ENCODE measurements around the gene TFDP2. TPM values are rescaled to one million over a fixed set of nuclear protein-coding genes. Genes with fewer than 3 reads are reported as not detected.
"Not testable (repeated sequence)": the region's sequence is repeated elsewhere in the genome, so short reads cannot be mapped to it uniquely, and the experiment has no call there.

The TFDP2 gene
- polyA plus RNA-seq, 4 donors: 21.9 to 50.5 (median 31.9) TPM

DNA sequence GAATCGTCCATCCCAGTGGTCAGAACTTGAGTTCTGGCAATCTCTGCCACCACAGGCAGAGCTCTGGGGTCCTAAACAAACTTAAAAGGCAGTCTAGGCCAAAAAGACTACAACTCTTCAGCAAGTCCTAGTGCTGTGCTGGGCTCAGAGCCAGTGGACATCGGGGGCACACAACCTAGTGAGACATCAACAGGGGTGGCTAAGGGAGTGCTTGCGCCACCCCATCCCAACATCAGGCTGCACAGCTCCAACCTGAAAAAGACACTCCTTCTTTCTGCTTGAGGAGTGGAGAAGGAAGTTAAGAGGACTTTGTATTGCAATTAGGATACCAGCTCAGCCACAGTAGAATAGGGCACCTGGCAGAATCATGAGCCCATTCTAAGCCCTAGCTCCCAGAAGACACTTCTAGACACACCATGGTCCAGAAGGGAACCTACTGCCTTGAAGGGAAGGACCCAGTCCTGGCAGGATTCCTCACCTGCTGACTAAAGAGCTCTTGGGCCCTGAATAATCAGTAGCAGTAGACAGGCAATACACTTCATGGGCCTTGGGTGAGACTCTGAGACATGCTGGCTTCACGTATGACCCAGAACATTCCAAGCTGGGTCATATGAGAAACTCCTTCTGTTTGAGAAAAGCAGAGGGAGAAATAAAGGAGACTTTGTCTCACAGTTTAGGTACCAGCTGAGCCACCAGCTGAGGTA, 72.0 kb downstream of the TFDP2 start:
- H3K4me1 ChIP-seq (ENCODE audit: control insufficient read depth in 3 of 3, insufficient read depth in 2 of 3, low read depth in 1 of 3, low read length in 2 of 3): peaks cover 0 to 22% (median 4%) of the 10 kb centered on the region in 3 donors
- FAIRE-seq (no peak), DNase-seq (peak; percentile 56 to 79)
- H3K4me3 ChIP-seq (ENCODE audit: low read depth in 1 of 3, low read length in 3 of 3): no peak overlapping the region
- H3K27ac ChIP-seq (ENCODE audit: low read depth in 1 of 3, low read length in 2 of 3): peak overlapping the region in 2 of 3 donors; percentile 52 to 68
- peaks cover 0 to 18% (median 0%) of the 10 kb centered on the region in 3 donors for H3K36me3 ChIP-seq (ENCODE audit: control insufficient read depth in 3 of 3, insufficient read depth in 2 of 3, low read depth in 1 of 3, low read length in 3 of 3)
- WGBS, 3 donors: 49 to 75% (median 61%) methylated on average over 4 of the region's 4 CpGs
- H3K9me3 ChIP-seq (ENCODE audit: control insufficient read depth in 2 of 2, insufficient read depth in 1 of 2, low read depth in 1 of 2, low read length in 1 of 2): peaks cover 0 to 6% of the 10 kb centered on the region in 2 donors
- no peaks in the 10 kb centered on the region for H3K27me3 ChIP-seq (ENCODE audit: control insufficient read depth in 3 of 3, insufficient read depth in 3 of 3, low read length in 3 of 3)

- not testable (repeated sequence) for H3K27me3 ChIP-seq (ENCODE audit: control insufficient read depth in 3 of 3, insufficient read depth in 3 of 3, low read length in 3 of 3); DNase-seq; H3K4me3 ChIP-seq (ENCODE audit: low read depth in 1 of 3, low read length in 3 of 3); FAIRE-seq; H3K9me3 ChIP-seq (ENCODE audit: control insufficient read depth in 2 of 2, insufficient read depth in 1 of 2, low read depth in 1 of 2, low read length in 1 of 2); H3K27ac ChIP-seq (ENCODE audit: low read depth in 1 of 3, low read length in 2 of 3)
- WGBS, 3 donors: 93 to 100% (median 100%) methylated on average over 2 to 4 of the region's 4 CpGs
- Histone ChIP-seq H3K36me3 (ENCODE audit: control insufficient read depth in 3 of 3, insufficient read depth in 2 of 3, low read depth in 1 of 3, low read length in 3 of 3) (peaks cover 0 to 18% (median 0%) of the 10 kb centered on the region in 3 donors), H3K4me1 (ENCODE audit: control insufficient read depth in 3 of 3, insufficient read depth in 2 of 3, low read depth in 1 of 3, low read length in 2 of 3) (peaks cover 0 to 30% (median 4%) of the 10 kb centered on the region in 3 donors)
Observed at GRCh38 chr3:142075656-142076055, 73.7 kb downstream of the TFDP2 start.

DNA sequence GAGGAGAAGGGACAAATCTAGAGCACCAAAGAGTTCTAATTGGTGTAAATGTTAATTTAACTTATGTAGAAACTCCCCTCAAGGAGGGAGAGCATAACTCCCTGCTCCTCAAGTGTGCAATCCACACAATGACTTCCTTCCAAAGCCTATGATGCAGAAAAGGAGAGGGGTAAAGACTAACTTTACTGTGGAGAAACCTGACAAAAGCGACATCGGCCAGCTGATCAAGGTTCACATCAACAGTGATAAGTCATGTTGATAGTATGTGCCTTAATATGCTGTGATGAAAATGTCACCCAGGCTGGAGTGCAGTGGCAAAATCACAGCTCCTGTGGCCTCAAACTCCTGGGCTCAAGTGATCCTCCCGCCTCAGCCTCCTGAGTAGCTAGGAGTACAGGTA, 76.5 kb downstream of the TFDP2 start:
- Histone ChIP-seq H3K4me1 (ENCODE audit: control insufficient read depth in 3 of 3, insufficient read depth in 2 of 3, low read depth in 1 of 3, low read length in 2 of 3) (peaks cover 0 to 25% (median 2%) of the 10 kb centered on the region in 3 donors), H3K9me3 (ENCODE audit: control insufficient read depth in 2 of 2, insufficient read depth in 1 of 2, low read depth in 1 of 2, low read length in 1 of 2) (no peaks in the 10 kb centered on the region), H3K36me3 (ENCODE audit: control insufficient read depth in 3 of 3, insufficient read depth in 2 of 3, low read depth in 1 of 3, low read length in 3 of 3) (peaks cover 0 to 13% (median 0%) of the 10 kb centered on the region in 3 donors), H3K27me3 (ENCODE audit: control insufficient read depth in 3 of 3, insufficient read depth in 3 of 3, low read length in 3 of 3) (no peaks in the 10 kb centered on the region), H3K27ac (ENCODE audit: low read depth in 1 of 3, low read length in 2 of 3) (peak overlapping the region; percentile 52 to 79 (median 69)), H3K4me3 (ENCODE audit: low read depth in 1 of 3, low read length in 3 of 3) (no peak overlapping the region)
- no peak for FAIRE-seq
- WGBS, 3 donors: 33 to 77% (median 60%) methylated on average over 3 of the region's 3 CpGs
- peak; percentile 55 to 75 for DNase-seq

DNA sequence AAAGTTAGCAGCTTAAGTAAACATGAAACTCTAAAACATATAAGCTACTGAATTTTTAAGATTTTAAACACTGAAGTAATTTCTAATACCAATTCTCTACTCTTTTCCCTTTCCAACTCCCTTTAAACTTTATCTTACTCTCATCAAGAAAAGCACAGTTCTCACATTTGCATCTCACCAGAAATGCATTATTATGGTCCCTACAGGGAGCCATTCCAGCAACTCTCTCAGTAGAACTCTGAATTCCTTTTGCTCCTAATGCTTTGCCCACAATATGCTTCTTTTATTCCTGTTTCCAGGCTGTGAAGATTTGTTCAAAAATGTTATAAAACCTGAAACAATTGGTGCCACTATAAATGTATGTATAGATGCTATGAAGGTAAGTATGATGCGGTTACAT, 83.4 kb downstream of the TFDP2 start:
- FAIRE-seq: no peak
- H3K27me3 ChIP-seq (ENCODE audit: control insufficient read depth in 3 of 3, insufficient read depth in 3 of 3, low read length in 3 of 3): no peaks in the 10 kb centered on the region
- H3K4me3 ChIP-seq (ENCODE audit: low read depth in 1 of 3, low read length in 3 of 3): no peak overlapping the region
- H3K36me3 ChIP-seq (ENCODE audit: control insufficient read depth in 3 of 3, insufficient read depth in 2 of 3, low read depth in 1 of 3, low read length in 3 of 3): peaks cover 0 to 12% (median 0%) of the 10 kb centered on the region in 3 donors
- peaks cover 0 to 4% of the 10 kb centered on the region in 2 donors for H3K9me3 ChIP-seq (ENCODE audit: control insufficient read depth in 2 of 2, insufficient read depth in 1 of 2, low read depth in 1 of 2, low read length in 1 of 2)
- no peaks in the 10 kb centered on the region for H3K4me1 ChIP-seq (ENCODE audit: control insufficient read depth in 3 of 3, insufficient read depth in 2 of 3, low read depth in 1 of 3, low read length in 2 of 3)
- whole genome bisulfite sequencing, 3 donors: 94 to 100% (median 98%) methylated on average over 1 of the region's 1 CpG
- H3K27ac ChIP-seq (ENCODE audit: low read depth in 1 of 3, low read length in 2 of 3): no peak overlapping the region
- no peak for DNase-seq

GRCh38 chr3:142065344-142065743, 84.0 kb downstream of the TFDP2 start:
- FAIRE-seq (no peak), DNase-seq (no peak)
- Histone ChIP-seq H3K9me3 (ENCODE audit: control insufficient read depth in 2 of 2, insufficient read depth in 1 of 2, low read depth in 1 of 2, low read length in 1 of 2) (peaks cover 0 to 4% of the 10 kb centered on the region in 2 donors), H3K4me3 (ENCODE audit: low read depth in 1 of 3, low read length in 3 of 3) (no peak overlapping the region), H3K27me3 (ENCODE audit: control insufficient read depth in 3 of 3, insufficient read depth in 3 of 3, low read length in 3 of 3) (no peaks in the 10 kb centered on the region), H3K36me3 (ENCODE audit: control insufficient read depth in 3 of 3, insufficient read depth in 2 of 3, low read depth in 1 of 3, low read length in 3 of 3) (peaks cover 0 to 12% (median 0%) of the 10 kb centered on the region in 3 donors), H3K27ac (ENCODE audit: low read depth in 1 of 3, low read length in 2 of 3) (no peak overlapping the region), H3K4me1 (ENCODE audit: control insufficient read depth in 3 of 3, insufficient read depth in 2 of 3, low read depth in 1 of 3, low read length in 2 of 3) (no peaks in the 10 kb centered on the region)
- WGBS, 3 donors: 89 to 98% (median 93%) methylated on average over 7 of the region's 7 CpGs

GRCh38 chr3:142064454-142064853, 84.9 kb downstream of the TFDP2 start:
- FAIRE-seq (no peak), DNase-seq (no peak)
- 91 to 95% (median 94%) methylated on average over 3 of the region's 3 CpGs for WGBS, 3 donors
- no peak overlapping the region for H3K4me3 ChIP-seq (ENCODE audit: low read depth in 1 of 3, low read length in 3 of 3)
- H3K27ac ChIP-seq (ENCODE audit: low read depth in 1 of 3, low read length in 2 of 3): no peak overlapping the region
- H3K9me3 ChIP-seq (ENCODE audit: control insufficient read depth in 2 of 2, insufficient read depth in 1 of 2, low read depth in 1 of 2, low read length in 1 of 2): peaks cover 0 to 4% of the 10 kb centered on the region in 2 donors
- H3K36me3 ChIP-seq (ENCODE audit: control insufficient read depth in 3 of 3, insufficient read depth in 2 of 3, low read depth in 1 of 3, low read length in 3 of 3): peaks cover 0 to 12% (median 0%) of the 10 kb centered on the region in 3 donors
- H3K27me3 ChIP-seq (ENCODE audit: control insufficient read depth in 3 of 3, insufficient read depth in 3 of 3, low read length in 3 of 3): no peaks in the 10 kb centered on the region
- no peaks in the 10 kb centered on the region for H3K4me1 ChIP-seq (ENCODE audit: control insufficient read depth in 3 of 3, insufficient read depth in 2 of 3, low read depth in 1 of 3, low read length in 2 of 3)

- 74 to 83% (median 75%) methylated on average over 2 of the region's 2 CpGs for WGBS, 3 donors
- DNase-seq (no peak), FAIRE-seq (no peak)
- no peaks in the 10 kb centered on the region for H3K27me3 ChIP-seq (ENCODE audit: control insufficient read depth in 3 of 3, insufficient read depth in 3 of 3, low read length in 3 of 3)
- peaks cover 0 to 16% (median 3%) of the 10 kb centered on the region in 3 donors for H3K36me3 ChIP-seq (ENCODE audit: control insufficient read depth in 3 of 3, insufficient read depth in 2 of 3, low read depth in 1 of 3, low read length in 3 of 3)
- H3K27ac ChIP-seq (ENCODE audit: low read depth in 1 of 3, low read length in 2 of 3): no peak overlapping the region
- H3K9me3 ChIP-seq (ENCODE audit: control insufficient read depth in 2 of 2, insufficient read depth in 1 of 2, low read depth in 1 of 2, low read length in 1 of 2): peaks cover 0 to 4% of the 10 kb centered on the region in 2 donors
- no peaks in the 10 kb centered on the region for H3K4me1 ChIP-seq (ENCODE audit: control insufficient read depth in 3 of 3, insufficient read depth in 2 of 3, low read depth in 1 of 3, low read length in 2 of 3)
- H3K4me3 ChIP-seq (ENCODE audit: low read depth in 1 of 3, low read length in 3 of 3): no peak overlapping the region
Observed at GRCh38 chr3:142057331-142057725, 92.0 kb downstream of the TFDP2 start.

DNA sequence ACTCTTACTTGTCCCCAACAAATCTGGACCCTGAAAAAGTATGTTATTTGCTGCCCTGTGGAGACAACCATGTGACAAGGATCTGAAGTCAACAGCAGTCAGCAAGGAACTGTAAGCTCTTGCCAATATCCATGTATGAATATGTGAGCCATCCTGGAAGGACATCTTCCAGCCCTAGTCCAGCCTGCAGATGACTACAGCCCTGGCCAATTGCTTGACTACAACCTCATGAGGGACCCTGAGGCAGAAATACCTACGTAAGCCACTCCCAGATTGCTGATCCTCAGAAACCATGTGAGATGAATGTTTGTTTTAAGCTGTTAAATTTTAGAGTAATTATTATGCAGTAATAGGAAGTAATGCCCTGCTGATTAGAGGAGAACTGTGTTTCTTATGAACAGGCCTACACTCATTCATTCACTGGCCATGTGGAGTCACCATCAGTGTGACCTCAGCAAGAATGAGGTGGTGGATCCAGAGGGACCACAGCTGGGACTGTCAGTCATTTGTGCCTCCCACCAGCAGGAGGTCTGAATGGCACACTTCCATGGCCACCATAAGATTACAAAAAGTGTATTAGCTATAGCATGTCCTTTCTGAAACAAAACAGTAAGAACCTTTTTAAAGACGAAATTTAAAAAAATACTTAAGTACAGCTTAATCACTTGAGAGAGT, 92.6 kb downstream of the TFDP2 start:
- no peak overlapping the region for H3K27ac ChIP-seq (ENCODE audit: low read depth in 1 of 3, low read length in 2 of 3)
- 75 to 89% (median 85%) methylated on average over 2 of the region's 2 CpGs for WGBS, 3 donors
- H3K4me3 ChIP-seq (ENCODE audit: low read depth in 1 of 3, low read length in 3 of 3): no peak overlapping the region
- peaks cover 0 to 21% (median 3%) of the 10 kb centered on the region in 3 donors for H3K36me3 ChIP-seq (ENCODE audit: control insufficient read depth in 3 of 3, insufficient read depth in 2 of 3, low read depth in 1 of 3, low read length in 3 of 3)
- no peaks in the 10 kb centered on the region for H3K27me3 ChIP-seq (ENCODE audit: control insufficient read depth in 3 of 3, insufficient read depth in 3 of 3, low read length in 3 of 3)
- DNase-seq (no peak), FAIRE-seq (no peak)
- H3K9me3 ChIP-seq (ENCODE audit: control insufficient read depth in 2 of 2, insufficient read depth in 1 of 2, low read depth in 1 of 2, low read length in 1 of 2): peaks cover 0 to 4% of the 10 kb centered on the region in 2 donors
- no peaks in the 10 kb centered on the region for H3K4me1 ChIP-seq (ENCODE audit: control insufficient read depth in 3 of 3, insufficient read depth in 2 of 3, low read depth in 1 of 3, low read length in 2 of 3)
